ENCODE measurements around the gene STEAP4.

STEAP4 gene

GRCh38 chr7:88306590-88307048, at the start of gene STEAP4:
STEAP4 (minus strand) TSS chr7:88306894; CDS start chr7:88284269, 22,625 bp downstream.
- DNase-seq, result peak in 1 of 2 donors; percentile 65

- no peak for DNase-seq
Measured at GRCh38 chr7:88355011-88355410, 48.3 kb upstream of the STEAP4 start.

- DNase-seq, result no peak
Measured at GRCh38 chr7:88350118-88350517, 43.4 kb upstream of the STEAP4 start.

- no peak for DNase-seq
Measured at GRCh38 chr7:88347517-88347916, 40.8 kb upstream of the STEAP4 start.

GRCh38 chr7:88347090-88347489, 40.4 kb upstream of the STEAP4 start:
- DNase-seq, result no peak

GRCh38 chr7:88346357-88346756, 39.7 kb upstream of the STEAP4 start:
- DNase-seq, result no peak

- DNase-seq, result peak in 1 of 2 donors; percentile 34
Measured at GRCh38 chr7:88344956-88345832, 38.5 kb upstream of the STEAP4 start.

GRCh38 chr7:88344271-88344670, 37.6 kb upstream of the STEAP4 start:
- no peak for DNase-seq

GRCh38 chr7:88339195-88339922, 32.7 kb upstream of the STEAP4 start:
- no peak for DNase-seq

- DNase-seq, result no peak
Measured at GRCh38 chr7:88338503-88338902, 31.8 kb upstream of the STEAP4 start.

GRCh38 chr7:88337572-88337971, 30.9 kb upstream of the STEAP4 start:
- DNase-seq, result no peak

- DNase-seq, result no peak
Measured at GRCh38 chr7:88331322-88331721, 24.6 kb upstream of the STEAP4 start.

- no peak for DNase-seq
Measured at GRCh38 chr7:88329532-88330463, 23.1 kb upstream of the STEAP4 start.

GRCh38 chr7:88328787-88329186, 22.1 kb upstream of the STEAP4 start:
- no peak for DNase-seq

- no peak for DNase-seq
Measured at GRCh38 chr7:88324699-88325098, 18.0 kb upstream of the STEAP4 start.

GRCh38 chr7:88322151-88322550, 15.5 kb upstream of the STEAP4 start:
- peak in 1 of 2 donors; percentile 20 for DNase-seq

- no peak for DNase-seq
Measured at GRCh38 chr7:88321694-88322093, 15.0 kb upstream of the STEAP4 start.

- DNase-seq, result no peak
Measured at GRCh38 chr7:88318196-88318595, 11.5 kb upstream of the STEAP4 start.

- DNase-seq, result no peak
Measured at GRCh38 chr7:88317422-88317821, 10.7 kb upstream of the STEAP4 start.

- no peak for DNase-seq
Measured at GRCh38 chr7:88316456-88316855, 9.8 kb upstream of the STEAP4 start.

- DNase-seq, result no peak
Measured at GRCh38 chr7:88315522-88315921, 8.8 kb upstream of the STEAP4 start.

- DNase-seq, result peak in 1 of 2 donors; percentile 39
Measured at GRCh38 chr7:88314061-88314491, 7.4 kb upstream of the STEAP4 start.
